Activated CD4-positive, alpha-beta memory T cell treated with anti-CD3 and anti-CD28 coated beads, Interleukin-2, amount 10 ng/mL, durations not matched to agents 7 days and 5 days (primary cell): ENCODE measurements around the gene CHCHD6. TPM values are rescaled to one million over a fixed set of nuclear protein-coding genes. Genes with fewer than 3 reads are reported as not detected.

Source experiments
- CTCF ChIA-PET: fragments of 350-600 bp; sonication (Branson Sonifier 250); formaldehyde crosslinking; loops from one replicate; lab custom pipeline; 2021; ENCODE audit warnings: antibody characterized with exemption, inconsistent platforms; lab: Charles Lee
- POLR2A ChIA-PET: fragments of 350-600 bp; sonication (Branson Sonifier 250); formaldehyde crosslinking; loops from one replicate; lab custom pipeline; 2021; ENCODE audit warnings: antibody characterized with exemption; lab: Charles Lee
- DNase-seq: peaks from one replicate; pipeline ENCODE4 v3.0.0-alpha.2; 2020
- H3K27ac Mint-ChIP-seq: one replicate; pipeline ENCODE4 v1.8.0; 2021; ENCODE audit warnings: mild to moderate bottlenecking, mixed read lengths
- H3K27me3 Mint-ChIP-seq: one replicate; pipeline ENCODE4 v1.8.0; 2021; ENCODE audit warnings: mixed read lengths
- H3K36me3 Mint-ChIP-seq: one replicate; pipeline ENCODE4 v1.8.0; 2021; ENCODE audit warnings: low read depth, mixed read lengths
- H3K4me1 Mint-ChIP-seq: one replicate; pipeline ENCODE4 v1.8.0; 2021; ENCODE audit warnings: mixed read lengths
- H3K4me3 Mint-ChIP-seq: one replicate; pipeline ENCODE4 v1.8.0; 2021; ENCODE audit warnings: mild to moderate bottlenecking, mixed read lengths
- H3K9me3 Mint-ChIP-seq: one replicate; pipeline ENCODE4 v1.8.0; 2021; ENCODE audit warnings: mixed read lengths
- total RNA-seq, 2 experiments: library from RNA; stranded (reverse); gene quantifications; one replicate each; pipeline ENCODE4 v1.2.3, GENCODE V29; 2021

Gene CHCHD6
- total RNA-seq, 2 experiments from 2014 or later = 4.0 to 4.1 TPM

DNA sequence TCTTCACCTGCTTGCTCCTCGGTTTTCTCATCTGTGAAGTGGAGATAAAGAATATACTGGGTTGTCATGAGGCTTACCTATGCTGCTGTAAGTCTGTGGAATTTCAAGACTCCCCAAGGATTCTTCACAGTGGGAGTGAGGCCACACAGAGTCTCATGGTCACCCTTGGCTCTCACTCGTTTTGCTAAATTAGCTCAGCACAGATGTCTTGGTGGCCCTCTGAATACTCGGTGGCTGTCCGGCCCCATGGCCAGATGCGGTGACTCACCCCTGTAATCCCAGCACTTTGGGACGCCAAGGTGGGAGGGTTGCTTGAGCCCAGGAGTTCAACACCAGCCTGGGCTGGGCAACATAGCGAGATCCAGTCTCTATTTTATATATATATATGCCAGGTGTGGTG lies 5.0 kb upstream of the CHCHD6 start:
- H3K27ac Mint-ChIP-seq = no peak overlapping the region
- ChIA-PET CTCF (no interaction called here), POLR2A (no interaction called here)
- peaks cover 9% of the 10 kb centered on the region for H3K4me1 Mint-ChIP-seq
- H3K9me3 Mint-ChIP-seq = no peaks in the 10 kb centered on the region
- no peaks in the 10 kb centered on the region for H3K36me3 Mint-ChIP-seq
- H3K27me3 Mint-ChIP-seq = peaks cover 54% of the 10 kb centered on the region
- no peak overlapping the region for H3K4me3 Mint-ChIP-seq
- DNase-seq = no peak

DNA sequence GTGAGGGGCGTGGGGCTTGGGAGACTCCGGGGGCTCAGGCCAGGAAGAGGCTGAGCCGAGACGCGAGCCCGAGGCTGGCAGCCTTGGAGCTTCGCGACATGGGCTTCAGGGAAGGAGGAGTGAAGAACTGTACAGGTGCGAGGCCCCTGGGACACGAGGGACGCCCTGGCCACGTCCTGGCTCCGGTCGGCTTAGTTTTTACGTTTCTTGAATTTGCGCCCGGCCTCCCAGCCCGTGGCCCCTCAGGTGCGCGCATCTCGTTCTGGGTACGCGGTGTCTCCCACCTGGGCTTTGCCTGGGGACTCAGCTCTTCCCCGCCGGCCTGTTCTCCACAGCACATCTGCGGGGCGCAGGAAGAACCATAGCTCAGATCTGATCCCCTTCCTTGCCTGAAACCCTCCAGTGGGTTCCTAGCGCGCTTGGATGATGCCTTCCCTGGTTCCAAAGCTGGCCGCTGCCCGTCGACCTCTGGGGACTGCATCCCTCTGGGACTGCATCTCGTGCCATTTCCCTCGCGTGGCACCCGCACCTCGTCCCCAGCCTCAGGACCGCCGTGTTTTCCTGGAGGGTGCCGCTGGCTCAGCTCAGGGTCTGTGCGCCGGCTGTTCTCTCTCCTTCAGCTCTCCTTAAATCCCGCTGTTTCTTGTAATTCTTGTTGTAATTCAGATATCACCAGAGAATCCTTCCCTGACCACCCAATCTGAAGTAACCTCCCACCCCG lies 614 bp downstream of the CHCHD6 start:
- H3K4me3 Mint-ChIP-seq = peak overlapping the region; percentile 96
- H3K27ac Mint-ChIP-seq = no peak overlapping the region
- no peak for DNase-seq
- CTCF ChIA-PET = interaction anchor here (1.2 to 1.9 kb wide), 2 partner anchors 10 to 278 kb away, joined by 3 to 7 read pairs; partner anchors contain the start of gene PLXNA1
- peaks cover 28% of the 10 kb centered on the region for H3K27me3 Mint-ChIP-seq
- H3K9me3 Mint-ChIP-seq = no peaks in the 10 kb centered on the region
- H3K4me1 Mint-ChIP-seq = peaks cover 17% of the 10 kb centered on the region
- no peaks in the 10 kb centered on the region for H3K36me3 Mint-ChIP-seq
- POLR2A ChIA-PET = no interaction called here

DNA sequence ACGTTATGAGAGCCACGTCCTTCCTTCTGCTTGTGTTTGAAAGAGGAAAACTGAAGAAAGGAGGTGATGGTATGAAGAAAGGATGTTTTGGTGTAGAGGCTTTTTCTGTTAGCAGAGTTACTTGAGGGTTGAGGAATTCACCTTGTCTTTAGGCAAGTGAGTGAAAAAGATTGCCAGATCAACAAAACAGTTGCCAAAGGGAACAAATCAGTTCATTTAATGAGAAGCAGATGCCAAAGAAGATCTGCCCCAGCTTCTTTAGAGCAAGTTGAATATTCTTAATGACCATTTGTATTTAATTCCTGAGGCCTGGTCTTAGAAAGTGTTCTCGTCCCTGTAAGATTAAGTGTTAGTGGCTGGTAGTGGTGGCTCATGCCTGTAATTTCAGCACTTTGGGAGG lies 2.6 kb downstream of the CHCHD6 start:
- ChIA-PET POLR2A (no interaction called here), CTCF (no interaction called here)
- Mint-ChIP-seq H3K27ac (no peak overlapping the region), H3K4me3 (no peak overlapping the region), H3K4me1 (peaks cover 17% of the 10 kb centered on the region), H3K9me3 (no peaks in the 10 kb centered on the region), H3K27me3 (peaks cover 16% of the 10 kb centered on the region), H3K36me3 (no peaks in the 10 kb centered on the region)
- no peak for DNase-seq

DNA sequence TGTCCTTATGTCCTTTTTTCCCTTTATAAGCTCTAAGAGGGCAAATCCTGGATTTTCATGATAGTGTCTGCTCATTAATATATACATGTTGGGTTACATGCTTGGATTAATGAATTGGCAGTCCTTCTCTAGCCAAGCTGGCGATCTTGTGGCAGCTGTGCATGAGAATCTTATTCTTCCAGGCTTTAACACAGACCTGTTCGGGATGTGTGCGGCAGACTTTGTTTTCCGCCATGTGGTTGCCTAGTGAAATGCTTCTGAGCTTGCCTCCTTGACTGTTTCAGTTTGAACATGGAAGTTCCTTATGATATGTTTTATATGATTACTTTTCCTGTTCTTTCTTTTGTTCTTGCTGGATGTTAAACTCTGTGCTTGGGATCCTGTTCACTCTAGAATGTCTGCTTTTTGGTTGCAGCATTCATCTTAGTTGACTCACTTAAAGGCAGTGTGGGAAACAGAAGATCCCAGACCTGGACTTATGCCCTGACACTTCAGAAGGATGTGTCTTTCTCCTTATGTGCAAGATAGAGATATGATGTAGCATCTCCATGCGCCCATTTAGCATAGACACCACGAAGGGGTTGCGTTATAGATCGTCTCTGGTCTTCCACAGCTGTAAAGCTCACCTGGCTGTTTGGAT lies 7.2 kb downstream of the CHCHD6 start:
- no peak for DNase-seq
- POLR2A ChIA-PET = no interaction called here
- no peaks in the 10 kb centered on the region for H3K4me1 Mint-ChIP-seq
- no peak overlapping the region for H3K27ac Mint-ChIP-seq
- no peaks in the 10 kb centered on the region for H3K27me3 Mint-ChIP-seq
- H3K4me3 Mint-ChIP-seq = no peak overlapping the region
- CTCF ChIA-PET = interaction anchor here (1.0 kb wide), 1 partner anchor 10 kb away, joined by 3 read pairs; no protein-coding TSS in a partner anchor
- H3K9me3 Mint-ChIP-seq = no peaks in the 10 kb centered on the region
- no peaks in the 10 kb centered on the region for H3K36me3 Mint-ChIP-seq

DNA sequence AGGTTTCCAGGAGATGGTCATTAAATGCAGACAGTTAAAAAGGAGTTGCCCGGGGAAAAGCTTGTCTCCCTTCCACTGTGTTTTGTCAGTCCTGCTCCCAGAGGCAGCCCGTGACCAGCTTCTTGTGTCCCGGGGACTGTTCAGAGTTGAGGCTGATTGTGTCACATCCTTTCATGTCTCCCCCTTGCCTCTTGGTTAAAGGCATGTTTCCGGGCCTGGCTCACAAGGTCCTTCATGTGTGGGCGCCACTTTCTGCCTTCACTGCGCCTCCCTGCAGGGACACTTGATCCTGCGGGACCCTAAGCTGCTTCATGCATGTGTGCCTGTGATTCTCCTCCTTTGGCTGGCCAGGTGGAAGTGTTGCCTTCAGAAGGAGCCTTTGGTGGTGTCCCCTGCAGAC lies 9.2 kb downstream of the CHCHD6 start:
- CTCF ChIA-PET = no interaction called here
- H3K36me3 Mint-ChIP-seq = no peaks in the 10 kb centered on the region

DNA sequence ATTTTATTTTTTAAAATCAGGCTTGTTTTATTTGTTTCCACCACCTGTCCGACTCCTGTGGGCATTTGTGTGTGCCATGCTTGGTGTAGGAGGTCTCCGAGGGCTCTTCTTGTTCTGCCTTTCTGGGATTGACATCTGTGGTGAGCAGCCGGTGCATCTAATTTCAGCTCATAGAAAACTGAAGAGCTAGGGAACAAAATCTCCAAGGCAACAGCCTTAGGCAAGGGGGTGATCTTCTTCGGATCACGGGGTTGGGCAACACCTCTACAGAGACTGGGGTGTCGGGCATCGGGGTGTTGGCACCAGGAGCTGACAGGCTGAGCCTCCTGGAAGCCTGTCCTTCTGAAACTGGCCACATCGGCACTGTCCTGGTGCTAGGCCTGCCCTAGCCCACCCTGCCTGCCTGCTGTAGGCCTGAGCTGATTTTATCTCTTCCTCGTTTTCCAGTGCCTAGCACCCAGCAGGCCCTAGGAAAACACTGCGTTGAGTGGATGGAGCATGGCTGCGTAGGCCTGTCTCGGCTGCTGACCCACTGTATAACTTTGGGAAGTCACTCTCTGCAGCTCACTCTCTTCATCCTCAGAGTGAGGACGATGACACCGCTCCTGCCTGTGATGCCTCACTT lies 10.3 kb downstream of the CHCHD6 start:
- no peak for DNase-seq
- Mint-ChIP-seq H3K9me3 (no peaks in the 10 kb centered on the region), H3K27ac (no peak overlapping the region), H3K4me1 (no peaks in the 10 kb centered on the region), H3K27me3 (no peaks in the 10 kb centered on the region), H3K4me3 (no peak overlapping the region), H3K36me3 (no peaks in the 10 kb centered on the region)
- ChIA-PET POLR2A (no interaction called here), CTCF (interaction anchor here (1.3 kb wide), 1 partner anchor 10 kb away, joined by 3 read pairs; the partner anchor contains the start of gene CHCHD6)

More for the DNA sequence above, 9.2 kb downstream of the CHCHD6 start:
- no peak overlapping the region for H3K4me3 Mint-ChIP-seq
- no peaks in the 10 kb centered on the region for H3K4me1 Mint-ChIP-seq
- DNase-seq = no peak
- H3K27me3 Mint-ChIP-seq = no peaks in the 10 kb centered on the region
- POLR2A ChIA-PET = no interaction called here
- H3K9me3 Mint-ChIP-seq = no peaks in the 10 kb centered on the region
- no peak overlapping the region for H3K27ac Mint-ChIP-seq

DNA sequence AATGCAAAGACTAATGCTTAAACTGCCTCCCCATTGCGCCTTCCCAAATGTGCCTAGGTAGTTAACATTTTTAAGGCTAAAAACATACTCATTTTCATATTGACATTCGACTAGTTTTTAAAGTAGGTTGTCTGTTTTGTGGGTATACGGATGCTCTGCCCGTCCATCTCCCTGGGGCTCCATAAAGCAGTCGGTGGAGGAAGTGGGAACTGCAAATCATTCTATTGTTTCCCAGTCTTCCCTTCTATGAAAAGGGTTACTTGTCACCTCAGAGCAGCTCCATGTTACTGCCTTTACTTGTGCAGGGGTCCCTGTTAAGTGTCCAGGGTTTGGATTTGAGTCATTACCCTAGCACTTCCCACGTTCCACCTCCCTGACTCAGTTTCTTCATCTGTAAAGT lies 10.9 kb downstream of the CHCHD6 start:
- Mint-ChIP-seq H3K4me3 (no peak overlapping the region), H3K27ac (no peak overlapping the region), H3K27me3 (no peaks in the 10 kb centered on the region), H3K9me3 (no peaks in the 10 kb centered on the region), H3K4me1 (no peaks in the 10 kb centered on the region), H3K36me3 (no peaks in the 10 kb centered on the region)
- POLR2A ChIA-PET = no interaction called here
- DNase-seq = no peak
- CTCF ChIA-PET = interaction anchor here (1.3 kb wide), 1 partner anchor 11 kb away, joined by 3 read pairs; the partner anchor contains the start of gene CHCHD6

DNA sequence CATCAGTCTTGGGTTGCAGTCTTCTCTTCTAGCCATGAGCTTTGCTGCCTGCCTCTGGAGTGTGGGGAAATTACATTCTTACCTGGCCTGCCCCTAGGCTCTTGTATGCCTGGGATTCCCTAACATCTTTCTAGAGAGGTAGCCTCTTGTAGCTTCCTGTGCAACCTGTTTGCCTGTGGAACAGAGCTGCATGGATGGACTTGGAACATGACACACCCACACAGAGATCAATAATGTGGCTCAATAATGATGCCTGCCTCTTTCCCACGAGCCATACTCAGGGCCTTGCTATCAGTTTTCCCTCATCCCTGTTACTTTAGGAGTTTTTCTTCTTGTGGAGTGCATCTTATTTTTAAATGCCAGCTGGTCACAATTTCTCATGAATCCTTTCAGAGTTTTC lies 11.4 kb downstream of the CHCHD6 start:
- no peak for DNase-seq
- H3K36me3 Mint-ChIP-seq = no peaks in the 10 kb centered on the region
- CTCF ChIA-PET = no interaction called here
- H3K27me3 Mint-ChIP-seq = no peaks in the 10 kb centered on the region
- no peaks in the 10 kb centered on the region for H3K4me1 Mint-ChIP-seq
- no peak overlapping the region for H3K27ac Mint-ChIP-seq
- H3K4me3 Mint-ChIP-seq = no peak overlapping the region
- no peaks in the 10 kb centered on the region for H3K9me3 Mint-ChIP-seq
- POLR2A ChIA-PET = no interaction called here

DNA sequence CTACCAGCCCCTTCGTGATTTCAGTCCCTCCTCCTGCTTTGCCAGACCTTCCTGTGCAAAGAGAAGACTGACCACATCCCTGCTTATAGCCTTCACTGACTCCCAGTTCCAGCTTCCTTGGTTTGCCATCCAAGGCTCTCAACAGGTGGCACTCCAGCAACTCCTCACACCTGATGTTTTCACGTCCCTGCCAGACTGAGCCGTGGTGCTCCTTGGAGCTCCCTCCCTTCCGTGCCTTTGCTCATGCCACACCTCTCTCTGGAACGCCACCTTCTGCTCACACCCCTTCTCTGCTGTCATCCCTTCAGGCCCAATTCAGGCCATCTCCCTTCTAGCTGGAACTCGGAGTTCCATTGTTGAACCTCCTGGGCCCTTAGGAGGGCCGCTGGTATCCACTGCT lies 12.0 kb downstream of the CHCHD6 start:
- ChIA-PET POLR2A (no interaction called here), CTCF (no interaction called here)
- Mint-ChIP-seq H3K36me3 (no peaks in the 10 kb centered on the region), H3K27me3 (no peaks in the 10 kb centered on the region), H3K4me1 (no peaks in the 10 kb centered on the region), H3K4me3 (no peak overlapping the region), H3K27ac (no peak overlapping the region), H3K9me3 (no peaks in the 10 kb centered on the region)
- no peak for DNase-seq

DNA sequence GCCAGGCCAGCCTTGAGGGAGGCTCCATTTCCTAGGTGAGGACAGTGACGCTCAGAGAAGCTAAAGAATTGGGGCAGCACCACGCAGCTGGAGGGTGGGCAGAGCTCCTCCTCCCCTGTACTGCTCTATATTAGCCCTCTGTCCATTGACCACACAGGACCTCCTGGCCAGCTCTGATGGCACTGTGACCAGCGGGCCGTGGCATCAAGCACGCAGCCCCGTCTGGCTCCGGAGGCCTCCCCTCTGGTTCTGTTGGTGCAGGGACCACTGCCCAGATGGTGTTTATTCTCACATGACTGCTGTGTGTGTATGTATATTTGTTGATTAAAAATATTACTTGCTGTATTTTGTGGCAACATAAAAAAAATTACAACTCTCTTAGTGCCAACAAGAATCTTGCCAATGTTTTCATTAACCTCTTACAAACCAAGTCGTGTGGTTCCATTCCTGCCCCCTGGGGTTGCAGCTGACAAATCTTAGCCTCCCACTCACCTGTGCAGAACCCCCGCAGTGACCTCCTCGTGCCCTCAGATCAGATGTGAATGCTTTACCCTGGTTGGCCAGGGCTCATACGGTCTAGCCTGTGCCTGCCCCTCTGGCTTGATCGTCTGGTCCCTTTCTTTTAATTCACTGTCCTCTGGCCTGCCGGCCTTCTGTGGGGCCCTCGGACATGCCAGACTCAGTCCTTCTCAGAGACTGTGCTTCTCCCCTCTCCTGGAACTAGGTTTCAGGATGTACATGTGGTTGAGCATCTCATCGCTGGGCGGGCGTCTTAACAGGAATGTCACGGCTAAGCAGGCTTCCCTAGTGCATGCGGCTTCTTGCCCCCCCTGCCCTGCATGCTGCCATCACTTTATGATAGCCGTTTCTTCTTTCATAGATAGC lies 14.8 kb downstream of the CHCHD6 start:
- H3K4me3 Mint-ChIP-seq = no peak overlapping the region
- H3K27me3 Mint-ChIP-seq = no peaks in the 10 kb centered on the region
- no peak overlapping the region for H3K27ac Mint-ChIP-seq
- H3K9me3 Mint-ChIP-seq = no peaks in the 10 kb centered on the region
- H3K4me1 Mint-ChIP-seq = no peaks in the 10 kb centered on the region
- CTCF ChIA-PET = no interaction called here
- H3K36me3 Mint-ChIP-seq = no peaks in the 10 kb centered on the region
- POLR2A ChIA-PET = no interaction called here
- no peak for DNase-seq

DNA sequence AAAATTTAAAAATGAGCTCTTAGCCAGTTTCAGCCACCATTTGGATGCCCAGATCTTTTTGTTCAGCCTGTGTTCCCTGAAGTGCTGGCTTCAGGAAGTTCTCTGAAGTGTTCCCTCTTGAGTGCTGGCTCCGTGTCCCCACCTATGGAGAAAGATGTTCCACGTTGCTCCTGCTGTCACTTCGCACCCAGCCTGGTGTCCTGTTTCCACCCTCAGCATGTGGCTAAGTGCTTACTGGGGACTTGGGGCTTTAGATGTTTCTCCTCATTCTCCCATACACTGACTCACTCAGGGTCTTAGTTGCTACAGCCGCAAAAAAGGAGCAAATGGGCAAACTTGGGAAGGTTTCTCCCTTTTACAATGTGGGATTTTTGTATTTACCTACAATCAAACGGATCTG lies 16.6 kb downstream of the CHCHD6 start:
- CTCF ChIA-PET = no interaction called here
- POLR2A ChIA-PET = no interaction called here
- Mint-ChIP-seq H3K27ac (no peak overlapping the region), H3K27me3 (no peaks in the 10 kb centered on the region), H3K4me3 (no peak overlapping the region), H3K4me1 (no peaks in the 10 kb centered on the region), H3K9me3 (no peaks in the 10 kb centered on the region), H3K36me3 (no peaks in the 10 kb centered on the region)
- DNase-seq = no peak

DNA sequence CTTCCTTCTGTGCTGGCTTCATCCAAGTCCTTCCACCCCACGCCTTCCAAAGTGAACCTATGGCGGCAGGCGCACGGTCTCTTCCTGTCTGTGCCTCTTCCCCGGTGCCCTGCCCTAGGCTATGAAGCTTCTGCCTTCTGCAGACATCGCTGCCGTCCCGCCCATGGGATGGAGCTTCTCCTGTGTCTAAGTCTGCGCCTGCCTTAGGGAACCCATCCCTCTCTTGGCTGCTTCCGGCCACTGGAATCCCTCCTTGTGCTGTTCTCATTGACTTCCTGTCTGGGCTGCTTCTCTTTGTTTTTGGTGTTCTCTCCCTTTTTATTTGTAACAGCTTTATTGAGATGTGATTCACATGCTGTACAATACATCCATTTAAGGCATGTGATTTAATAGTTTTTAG lies 17.2 kb downstream of the CHCHD6 start:
- H3K27me3 Mint-ChIP-seq = no peaks in the 10 kb centered on the region
- no peak overlapping the region for H3K27ac Mint-ChIP-seq
- no peaks in the 10 kb centered on the region for H3K36me3 Mint-ChIP-seq
- H3K9me3 Mint-ChIP-seq = no peaks in the 10 kb centered on the region
- DNase-seq = no peak
- POLR2A ChIA-PET = no interaction called here
- CTCF ChIA-PET = no interaction called here
- H3K4me1 Mint-ChIP-seq = no peaks in the 10 kb centered on the region
- no peak overlapping the region for H3K4me3 Mint-ChIP-seq

DNA sequence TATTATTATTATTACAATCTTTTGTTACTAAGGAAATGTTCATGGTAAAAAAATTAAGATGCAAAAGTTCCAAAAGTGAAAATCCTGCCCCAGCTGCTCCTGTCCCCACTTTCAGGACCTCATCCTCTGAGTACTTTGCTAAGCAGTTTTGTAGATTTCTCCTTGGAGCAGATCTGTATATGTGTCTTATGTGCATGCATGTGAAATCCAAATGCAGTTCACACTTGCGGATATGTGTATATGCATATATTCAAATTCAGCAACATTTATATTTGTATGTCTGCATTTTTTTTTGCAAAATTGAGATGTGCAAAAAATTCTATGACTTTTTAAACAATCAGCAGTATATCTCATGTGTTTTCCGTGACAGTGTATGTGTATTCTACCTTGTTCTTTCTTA lies 19.2 kb downstream of the CHCHD6 start:
- no peak for DNase-seq
- no peaks in the 10 kb centered on the region for H3K27me3 Mint-ChIP-seq
- no peaks in the 10 kb centered on the region for H3K4me1 Mint-ChIP-seq
- ChIA-PET CTCF (no interaction called here), POLR2A (no interaction called here)
- H3K27ac Mint-ChIP-seq = no peak overlapping the region
- H3K4me3 Mint-ChIP-seq = no peak overlapping the region
- H3K36me3 Mint-ChIP-seq = no peaks in the 10 kb centered on the region
- H3K9me3 Mint-ChIP-seq = no peaks in the 10 kb centered on the region
